Activated CD4-positive, alpha-beta T cell treated with anti-CD3 and anti-CD28 coated beads, Interleukin-2, Interleukin-6, amounts not matched to agents 100 ng/mL and 50 ng/mL, durations not matched to agents 16 hours and 8 hours (primary cell): Measurements from ENCODE around the gene PPM1H.
"Not testable (repeated sequence)": the region's sequence is repeated elsewhere in the genome, so short reads cannot be mapped to it uniquely, and the experiment has no call there.

Source experiments
- DNase-seq: peaks from one replicate; pipeline ENCODE4 v3.0.0-alpha.2; 2020

The PPM1H gene

DNA sequence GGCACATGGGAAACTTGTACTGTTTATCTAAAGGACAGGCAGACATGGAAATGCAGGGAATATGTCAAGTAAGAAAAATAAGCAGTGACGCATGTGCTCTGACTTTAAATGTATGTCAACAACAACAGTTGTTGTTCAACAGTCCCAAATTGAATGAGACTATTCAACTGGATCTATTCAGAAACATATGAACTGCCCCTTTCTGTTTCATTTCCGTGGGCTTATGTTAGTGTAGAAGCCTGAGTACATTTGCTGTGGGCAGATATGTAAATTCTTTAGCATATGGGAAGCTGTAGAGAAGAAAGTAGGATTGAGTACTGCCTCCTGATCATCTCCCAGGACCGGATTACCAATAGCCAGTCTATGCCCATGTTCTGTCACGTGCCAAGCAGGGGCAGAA lies 7.4 kb upstream of the PPM1H start:
- not testable (repeated sequence) for DNase-seq

DNA sequence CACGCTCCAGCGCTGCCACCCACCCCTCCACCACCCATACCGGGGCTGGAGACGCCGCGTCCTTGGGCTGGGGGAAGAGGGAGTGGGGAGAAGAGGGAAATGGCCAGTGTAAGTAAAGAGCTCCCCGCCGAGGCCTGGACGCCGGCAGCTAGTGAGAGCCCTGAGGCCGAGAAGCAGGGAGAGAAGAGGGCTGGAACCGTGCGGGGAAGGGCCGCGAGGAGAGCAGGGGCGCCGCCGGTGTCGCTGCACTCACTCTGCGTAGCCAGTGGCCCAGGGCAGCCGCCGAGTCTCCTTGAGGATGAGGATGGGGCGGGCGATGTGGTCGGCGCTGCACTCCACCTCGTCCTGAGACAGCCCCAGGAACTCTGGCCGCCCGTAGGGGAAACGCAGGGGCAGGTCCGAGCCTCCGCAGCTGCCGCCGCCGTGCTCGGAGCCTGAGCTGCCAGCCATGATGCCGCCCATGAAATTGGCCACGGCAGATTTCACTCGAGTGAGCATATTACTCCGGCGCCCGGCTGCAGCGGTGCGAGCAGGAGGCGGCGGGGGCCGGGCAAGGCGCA lies 631 bp downstream of the PPM1H start:
- DNase-seq: peak; percentile 11

DNA sequence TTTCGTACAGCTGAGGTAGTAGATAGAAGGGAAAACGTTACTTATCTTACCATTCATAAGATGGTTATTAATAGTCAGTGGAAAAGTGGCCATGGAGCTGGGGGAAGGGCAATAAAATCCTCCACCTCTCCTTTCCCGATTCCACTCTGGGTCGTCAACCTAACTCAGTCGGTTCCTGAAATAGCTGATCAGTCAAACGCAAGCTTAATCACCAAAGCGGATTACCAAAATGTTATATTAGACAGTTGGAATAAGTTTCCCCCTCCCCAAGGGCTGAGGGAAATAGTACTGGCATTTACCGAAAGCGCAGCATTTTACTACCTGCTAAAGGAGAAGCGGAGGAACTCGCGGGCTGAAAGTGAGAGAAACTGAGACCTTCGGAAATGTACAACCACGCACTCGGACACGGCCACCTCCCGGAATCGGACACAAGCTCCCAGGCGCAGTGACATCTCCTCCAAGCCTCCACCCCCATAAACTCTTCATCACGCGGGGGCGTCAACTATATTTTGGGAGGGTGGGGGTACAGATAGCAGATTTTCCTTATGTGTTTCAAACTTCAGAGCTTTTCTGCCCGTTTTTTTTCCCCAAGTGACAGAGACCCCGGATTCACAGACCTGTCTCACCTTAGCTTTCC lies 1.2 kb downstream of the PPM1H start:
- peak; percentile 3 for DNase-seq

DNA sequence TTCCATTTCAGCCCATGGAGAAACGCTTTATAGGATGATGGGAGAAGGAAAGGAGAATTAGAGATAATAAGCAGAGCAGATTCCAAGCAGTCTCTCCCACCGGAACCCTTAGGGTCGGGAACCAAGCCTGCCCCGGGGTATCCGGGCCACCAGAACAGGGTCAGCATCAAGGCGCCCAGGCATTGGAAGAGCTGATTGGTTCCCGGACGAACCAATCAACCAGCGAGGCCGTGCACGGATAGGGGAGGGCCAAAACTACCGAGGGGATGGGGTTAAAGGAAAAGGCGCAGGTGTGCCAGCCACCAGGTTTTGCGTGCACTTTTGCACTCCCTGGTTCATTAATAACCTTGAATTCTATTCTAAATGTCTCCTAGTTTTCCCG lies 1.7 kb downstream of the PPM1H start:
- DNase-seq: no peak

DNA sequence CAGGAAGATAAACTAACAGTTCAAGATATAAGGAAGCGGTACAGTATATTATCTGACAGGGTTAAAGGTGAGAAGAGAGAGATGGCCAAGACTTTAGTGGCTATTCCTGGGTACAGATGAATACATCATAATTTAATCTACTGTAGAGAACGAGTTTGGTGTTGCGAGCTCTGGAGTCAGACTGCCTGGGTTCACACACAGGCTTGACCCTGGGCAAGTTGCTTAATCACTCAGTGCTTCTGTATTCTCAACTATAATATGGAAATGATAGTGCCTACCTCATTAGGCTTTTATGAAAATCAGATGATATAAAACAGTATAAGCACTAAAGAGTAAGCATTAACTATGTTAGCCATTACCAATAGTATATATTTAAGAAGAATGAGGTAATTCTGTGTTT lies 3.5 kb downstream of the PPM1H start:
- DNase-seq: no peak

DNA sequence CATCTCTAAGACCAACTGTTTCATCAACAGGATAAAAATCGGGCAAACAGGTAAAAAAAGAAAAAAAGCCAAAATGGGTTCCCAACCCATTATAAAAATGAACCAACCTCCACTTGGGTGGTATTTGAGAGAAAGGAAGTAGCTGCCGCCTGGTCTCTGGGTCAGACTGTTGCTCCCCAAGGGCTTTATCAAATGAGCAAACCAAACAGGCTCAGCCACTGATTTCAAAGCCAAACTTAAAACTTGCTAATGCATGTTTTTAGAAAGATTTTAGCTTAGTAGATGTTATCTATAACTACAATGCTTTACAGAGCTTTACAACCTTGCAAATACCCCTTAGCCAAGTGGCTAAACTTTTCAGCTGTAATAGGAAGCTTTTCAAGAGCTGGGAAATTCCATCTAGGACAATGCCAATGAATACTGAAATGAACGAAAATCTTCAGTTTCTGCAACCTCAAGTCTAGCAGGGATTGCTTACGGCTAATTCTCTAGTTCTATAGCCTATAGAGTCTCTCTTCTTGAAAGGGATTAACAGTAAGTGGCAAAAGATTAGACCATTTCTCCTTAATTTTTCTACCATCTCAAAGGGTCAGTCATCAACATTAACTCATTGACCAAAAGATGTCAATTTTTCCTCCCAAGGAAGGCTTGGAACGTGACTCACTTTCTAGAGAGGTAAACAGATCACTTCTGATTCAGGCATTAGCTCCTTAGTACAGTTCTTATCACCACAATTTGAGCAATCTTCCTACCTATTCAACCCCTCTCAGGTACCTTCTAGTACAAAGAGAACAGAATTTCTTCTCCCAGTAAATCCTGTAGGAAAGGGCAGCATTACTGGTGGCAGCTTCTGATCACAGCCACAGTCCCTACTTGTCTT lies 4.2 kb downstream of the PPM1H start:
- no peak for DNase-seq

DNA sequence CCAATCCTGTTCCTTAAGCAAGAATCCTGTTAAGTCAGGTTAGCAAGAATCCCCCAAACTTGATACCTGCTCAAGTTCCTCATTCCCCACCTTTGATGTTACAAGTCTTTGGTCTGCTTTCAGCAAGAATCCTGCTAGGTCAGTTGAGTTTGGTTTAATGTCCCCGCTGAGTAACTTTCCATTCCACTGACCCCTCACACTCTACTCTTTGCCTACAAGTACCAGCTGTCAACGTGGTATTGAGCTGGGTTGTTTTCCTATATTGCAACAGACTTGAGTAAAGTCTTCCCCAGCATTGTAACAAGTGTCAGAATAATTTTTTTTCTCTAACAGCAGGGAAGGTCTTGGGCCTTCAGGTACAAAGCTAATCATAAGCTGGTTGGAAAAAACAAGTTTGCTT lies 6.3 kb downstream of the PPM1H start:
- no peak for DNase-seq

DNA sequence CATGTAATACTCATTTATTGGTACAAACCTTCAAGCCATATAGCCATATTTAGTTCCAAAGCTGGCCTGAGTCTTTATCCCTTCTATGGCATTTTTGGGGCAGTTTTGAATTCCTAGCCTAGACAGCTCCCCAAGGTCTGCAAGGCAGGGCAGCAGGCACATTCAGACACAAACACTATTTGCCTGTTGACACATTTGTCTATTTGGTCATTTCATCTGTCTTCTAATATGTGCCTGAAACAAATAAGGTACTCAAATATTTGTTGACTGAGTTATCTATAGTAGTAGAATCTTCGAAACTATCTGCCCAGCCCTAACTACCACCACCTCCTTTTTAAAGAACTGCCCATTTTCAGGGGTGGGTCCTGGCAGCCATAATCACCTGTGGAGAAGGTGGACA lies 9.3 kb downstream of the PPM1H start:
- no peak for DNase-seq

DNA sequence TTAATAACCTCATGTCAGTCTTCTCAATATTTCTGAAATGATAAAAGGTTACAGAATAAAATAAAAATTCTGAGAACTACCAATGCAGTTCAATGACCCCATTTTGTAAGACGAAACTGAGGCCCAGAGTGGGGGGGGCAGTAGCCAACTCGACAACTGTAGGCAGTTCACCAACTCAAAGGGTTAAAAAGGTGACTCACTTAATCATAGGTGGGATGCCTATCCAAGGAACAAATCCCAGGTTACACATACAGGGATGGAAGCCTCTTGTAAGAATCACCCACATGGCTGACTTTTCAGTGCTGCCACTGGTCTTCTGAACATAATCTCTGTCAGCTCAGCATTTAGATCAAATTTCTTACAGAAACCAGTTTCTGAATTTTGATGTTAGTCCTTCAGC lies 10.9 kb downstream of the PPM1H start:
- DNase-seq: no peak

DNA sequence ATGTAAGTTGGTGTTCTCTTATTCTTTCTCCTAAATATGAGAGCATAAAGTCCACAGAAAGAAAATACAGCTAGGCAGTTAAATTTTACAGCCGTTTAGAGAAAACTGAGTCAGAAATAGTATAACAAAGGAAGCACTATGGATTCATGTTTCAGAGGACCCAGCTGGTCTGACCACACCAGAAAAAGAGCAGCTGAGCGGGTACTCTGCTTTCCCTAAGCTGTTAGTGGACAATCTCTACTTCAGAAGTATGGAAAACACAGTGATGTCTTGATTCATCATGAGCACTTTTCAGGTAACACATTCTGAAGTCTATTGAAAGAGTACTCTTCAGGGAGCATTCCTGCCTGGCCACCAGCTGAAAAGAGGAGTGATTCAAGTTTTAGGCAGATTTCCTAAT lies 12.4 kb downstream of the PPM1H start:
- no peak for DNase-seq

DNA sequence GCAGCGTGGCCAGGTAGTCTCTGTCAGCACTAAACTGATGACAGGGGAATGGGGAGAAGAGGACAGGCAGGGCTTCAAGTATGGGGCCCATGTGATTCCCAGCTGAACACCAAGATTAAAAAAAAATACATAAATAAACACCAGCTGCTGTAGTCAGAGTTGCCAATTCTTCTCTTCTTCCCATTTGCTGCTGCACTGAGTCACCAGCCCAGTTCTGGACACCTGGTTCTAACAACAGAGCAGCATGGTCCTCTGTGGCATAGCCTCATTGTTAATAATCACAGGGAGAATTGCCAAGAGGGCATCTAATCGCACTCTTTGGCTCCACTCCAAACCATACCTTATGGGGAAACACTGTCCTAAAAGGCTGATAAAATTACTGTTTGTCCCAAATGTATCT lies 15.1 kb downstream of the PPM1H start:
- DNase-seq: no peak

DNA sequence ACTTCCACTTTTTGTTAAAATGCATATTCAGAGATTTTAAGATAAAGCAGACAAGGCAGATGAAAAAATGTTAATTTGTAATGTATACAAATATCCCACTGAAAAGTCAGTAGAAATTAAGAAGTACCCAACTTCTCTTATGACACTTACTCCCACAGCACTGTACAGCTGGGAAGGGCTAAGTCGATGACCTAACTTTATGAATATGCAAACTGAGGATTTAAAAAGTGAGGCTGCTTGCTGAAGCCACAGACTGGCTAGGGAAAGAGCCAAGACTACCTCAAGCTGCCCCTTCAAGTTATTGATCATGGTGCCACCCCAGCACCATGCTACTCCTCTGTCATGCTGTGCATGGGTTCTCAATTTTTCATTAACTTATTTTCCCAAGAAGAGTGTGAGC lies 17.0 kb downstream of the PPM1H start:
- no peak for DNase-seq

DNA sequence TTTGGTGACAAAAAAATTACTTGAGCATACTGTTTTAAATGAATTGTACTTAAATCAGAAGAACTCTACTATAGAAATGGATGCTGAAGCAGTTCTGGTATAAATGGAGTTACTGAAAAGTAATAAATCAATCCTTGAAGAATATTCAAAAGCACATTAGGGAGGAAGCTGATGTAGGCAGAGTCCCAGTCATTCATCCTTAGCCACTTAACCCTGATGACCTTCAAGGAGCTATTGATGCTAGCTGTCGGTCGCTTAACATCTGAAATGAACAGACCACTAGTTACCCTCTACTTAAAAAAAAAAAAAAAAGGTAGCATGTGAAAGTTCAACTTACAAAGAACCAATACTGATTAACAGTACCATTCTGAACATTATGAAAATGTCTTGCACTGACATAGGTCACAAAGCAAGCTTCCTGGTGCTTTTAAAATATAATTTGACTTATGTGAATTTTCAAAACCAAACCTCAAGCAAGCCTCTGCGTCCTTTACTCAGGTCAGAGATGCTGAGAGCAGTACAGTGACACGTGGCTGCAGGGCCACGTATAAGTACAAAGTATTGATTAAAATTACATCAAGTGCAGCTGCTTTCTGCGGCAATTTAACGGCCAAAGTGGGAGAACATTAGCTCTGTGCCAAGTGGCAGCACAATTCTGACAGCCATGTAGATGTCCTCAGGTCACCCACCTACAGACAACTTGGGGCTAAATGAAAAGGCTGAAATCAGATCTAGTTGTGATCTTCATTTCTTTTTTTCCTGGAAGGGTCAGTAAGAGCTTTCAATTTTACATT lies 18.1 kb downstream of the PPM1H start:
- DNase-seq: no peak

DNA sequence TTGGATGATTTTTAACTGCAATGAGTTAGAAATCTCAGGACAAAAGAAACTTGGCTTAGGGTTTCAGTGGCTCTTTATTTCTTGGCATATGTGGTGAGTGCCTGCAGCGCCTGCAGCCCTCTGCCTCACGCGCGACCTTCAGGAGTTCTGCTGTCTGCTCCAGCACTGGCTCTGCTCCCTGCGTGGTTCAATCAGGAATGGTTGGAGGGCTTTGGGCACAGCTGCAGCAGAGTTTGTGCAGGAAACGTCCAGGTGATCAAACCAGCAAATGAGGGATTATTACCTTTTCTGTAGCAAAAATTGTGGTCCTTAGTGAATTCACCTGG lies 19.8 kb downstream of the PPM1H start:
- DNase-seq: no peak

DNA sequence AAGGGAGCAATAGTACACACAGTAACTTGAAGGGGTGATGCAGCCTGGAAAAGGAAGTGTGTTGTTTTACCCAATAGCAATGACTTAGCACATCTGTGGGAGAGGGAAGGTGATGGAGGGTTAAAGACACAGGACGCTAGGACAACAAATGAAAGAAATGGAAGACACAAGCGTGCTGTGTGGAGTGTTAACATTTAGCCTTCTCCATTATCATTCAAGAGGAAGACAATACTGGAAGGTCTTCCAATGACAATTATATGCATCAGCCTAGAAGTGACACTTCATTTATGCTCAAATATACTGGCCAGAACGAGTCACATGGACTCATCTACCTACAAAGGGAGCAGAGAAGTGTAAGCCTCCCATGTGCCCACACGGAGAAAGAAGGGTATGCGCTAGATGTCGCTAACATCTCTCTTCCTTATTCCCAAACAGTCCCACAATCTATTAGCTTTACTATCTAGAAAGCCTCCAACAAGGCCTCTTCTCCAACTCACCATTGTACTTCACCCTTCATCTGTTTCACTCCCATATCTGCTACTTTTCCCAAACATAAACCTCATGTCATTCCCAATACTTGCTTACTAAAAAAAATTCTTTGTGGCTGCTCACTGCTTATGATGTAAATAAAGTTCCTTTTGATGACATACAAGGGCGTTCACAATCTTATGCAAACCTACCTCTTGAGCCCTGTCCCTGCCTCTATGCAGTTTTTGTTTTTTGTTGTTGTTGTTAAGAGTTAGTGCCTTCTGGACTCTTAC lies 20.3 kb downstream of the PPM1H start:
- DNase-seq: no peak

DNA sequence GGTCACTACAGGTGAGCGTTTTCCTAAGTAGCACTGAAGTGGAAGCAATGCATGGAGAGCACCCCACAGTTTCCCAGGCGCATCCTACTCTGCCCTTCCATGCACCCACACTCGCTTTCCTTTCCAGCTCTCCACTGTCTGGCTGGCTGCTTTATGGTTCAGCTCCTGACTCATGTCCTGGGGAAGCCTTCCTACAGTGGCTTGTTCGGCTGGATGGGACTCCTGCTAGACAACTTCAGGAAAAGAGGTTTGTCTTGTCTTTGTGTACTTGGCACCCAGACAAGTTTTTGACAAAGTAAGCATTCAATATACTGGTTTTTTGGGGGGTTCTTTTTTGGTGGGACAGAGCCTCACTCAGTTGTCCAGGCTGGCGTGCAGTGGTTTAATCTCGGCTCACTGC lies 21.6 kb downstream of the PPM1H start:
- DNase-seq: no peak

DNA sequence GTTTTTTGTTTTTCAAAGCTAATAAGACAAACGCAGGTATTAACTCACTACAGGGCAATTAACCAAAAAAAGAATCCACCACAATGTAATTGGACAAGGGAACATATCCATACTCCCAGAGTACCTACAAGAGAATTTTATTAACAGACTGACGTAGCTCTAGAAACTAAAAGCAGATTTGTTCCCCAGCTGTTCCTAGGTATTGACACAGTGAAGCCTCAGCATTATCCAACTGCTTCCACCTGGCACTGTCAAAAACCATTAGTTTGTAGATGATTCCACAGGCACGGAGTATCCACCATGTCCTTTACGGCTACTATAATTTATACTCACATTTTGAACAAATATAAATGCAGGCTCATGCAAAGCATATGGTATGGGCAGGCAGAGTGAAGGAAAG lies 22.3 kb downstream of the PPM1H start:
- no peak for DNase-seq

DNA sequence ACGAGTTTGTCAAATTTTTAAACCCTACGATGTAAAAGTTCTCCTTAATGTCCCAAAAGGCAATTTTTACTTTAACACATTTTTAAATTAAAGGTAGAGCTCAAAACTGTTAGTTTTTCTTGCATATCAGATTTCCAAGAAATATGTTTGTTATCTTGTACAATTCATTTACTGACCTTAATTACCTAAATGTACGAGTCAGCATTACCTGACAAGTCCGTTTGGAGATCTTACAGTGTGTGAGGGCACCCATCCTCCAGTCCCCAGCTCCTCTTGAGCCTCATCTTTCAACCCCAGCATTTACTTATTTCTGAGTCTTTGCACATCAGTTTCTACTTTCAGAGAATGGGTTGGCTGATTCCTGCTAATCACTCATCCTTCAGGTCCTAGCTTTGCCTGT lies 23.7 kb downstream of the PPM1H start:
- DNase-seq: no peak

DNA sequence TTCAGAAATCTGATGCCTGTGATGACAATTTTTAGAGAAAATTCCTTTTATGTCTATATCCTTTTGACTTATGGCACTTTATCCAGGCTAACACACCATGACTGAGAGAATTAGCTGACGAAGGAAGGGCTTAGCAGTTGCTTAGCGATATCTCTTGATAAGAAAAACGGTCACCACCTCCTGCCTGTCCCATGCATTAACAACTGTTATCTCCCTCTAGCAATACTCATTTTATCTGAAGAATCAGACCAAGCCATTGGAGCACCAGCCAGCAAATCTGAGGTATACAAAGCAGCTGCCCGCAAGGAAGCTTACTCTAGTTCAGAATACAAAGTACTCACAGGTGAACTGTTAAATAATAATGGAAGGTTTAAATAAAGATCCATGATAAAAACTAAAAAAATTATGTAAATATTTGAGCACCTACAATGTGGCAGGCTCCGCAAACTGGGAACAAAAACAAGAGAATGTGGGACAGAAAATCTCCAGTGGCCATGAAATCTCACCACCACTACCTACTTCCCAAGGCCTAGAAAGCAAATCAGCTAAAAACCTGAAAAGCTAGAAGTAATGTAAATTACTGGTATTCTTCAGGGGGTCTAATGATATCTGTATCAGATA lies 24.3 kb downstream of the PPM1H start:
- no peak for DNase-seq

DNA sequence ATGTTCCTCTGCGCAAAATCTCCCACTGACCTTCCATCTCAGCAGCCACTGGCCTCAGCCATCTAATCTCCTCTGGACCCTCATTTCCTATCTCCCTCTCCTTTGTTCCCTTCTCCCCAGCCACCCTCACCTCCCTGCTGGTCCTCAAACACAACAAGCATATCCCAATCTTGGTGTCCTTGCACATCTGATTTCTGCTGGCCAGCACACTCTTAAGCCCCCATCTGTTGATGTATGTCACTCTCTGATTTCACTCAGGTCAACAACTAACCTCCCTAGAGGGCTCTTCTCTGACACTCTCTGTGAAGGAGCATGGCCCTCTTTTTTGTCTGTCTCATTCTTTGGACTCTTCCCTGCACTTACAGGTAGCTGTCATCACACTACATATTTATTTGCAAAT lies 25.6 kb downstream of the PPM1H start:
- no peak for DNase-seq

DNA sequence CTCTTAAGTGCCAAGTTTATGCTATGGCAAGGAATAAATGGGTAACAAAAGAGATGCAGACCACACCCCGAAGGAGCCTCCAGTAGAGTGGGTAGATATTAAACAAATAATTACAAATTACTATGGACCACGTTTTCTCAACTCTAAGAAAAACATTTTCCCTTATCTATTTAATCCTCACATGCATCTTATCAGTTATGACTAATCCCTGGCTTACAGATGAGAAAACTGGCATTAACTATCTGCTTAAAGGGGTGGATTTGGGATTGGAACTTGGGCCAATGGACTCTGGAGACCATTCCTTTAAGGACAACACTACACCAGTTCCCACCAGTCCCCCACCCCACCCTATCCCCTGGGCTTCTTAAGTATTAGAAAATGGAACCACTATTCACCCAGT lies 26.3 kb downstream of the PPM1H start:
- DNase-seq: no peak

DNA sequence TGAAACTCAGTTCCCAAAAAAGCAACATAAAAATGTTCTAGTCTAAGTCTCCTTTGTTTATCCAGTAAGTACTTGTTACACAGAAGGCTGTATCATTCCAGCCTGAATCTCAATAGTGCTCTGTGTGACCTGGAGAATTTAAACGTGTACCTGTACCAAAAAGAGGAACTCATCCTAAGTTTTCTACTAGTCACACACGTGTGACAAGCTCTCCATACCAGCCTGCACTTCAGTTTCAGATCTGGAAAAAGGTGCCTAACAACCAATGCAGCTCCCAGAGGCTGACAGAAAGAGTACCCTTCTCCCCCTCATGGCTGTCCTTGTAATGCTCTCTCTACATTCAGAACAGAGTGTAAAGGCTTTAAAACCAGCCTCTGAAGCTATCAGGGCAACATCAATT lies 27.4 kb downstream of the PPM1H start:
- no peak for DNase-seq

DNA sequence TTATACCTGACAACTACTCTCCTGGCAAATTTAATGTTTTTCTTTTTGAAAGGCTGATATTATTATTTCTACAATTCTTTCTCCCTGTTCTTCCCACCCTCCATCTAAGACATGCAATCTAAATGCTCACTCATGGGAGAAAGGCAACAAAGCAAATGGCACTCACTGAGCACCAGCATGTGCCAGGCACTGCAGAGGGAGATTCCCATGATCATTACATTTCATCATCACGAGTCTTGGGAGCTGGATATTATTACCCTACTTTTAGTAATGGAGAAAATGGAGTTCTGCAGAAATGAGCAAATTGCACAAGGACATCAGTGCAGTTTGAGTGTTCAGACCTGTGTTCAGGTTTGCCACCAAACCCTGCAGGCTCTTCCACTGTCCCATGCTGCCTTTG lies 27.9 kb downstream of the PPM1H start:
- no peak for DNase-seq
